NCI-H1694 treated with DMSO at 0.1 percent for 48 hours (cell line): ENCODE measurements around the gene DDRGK1.
A peak's percentile ranks its signal among the peaks of the same experiment; 100 is the strongest.

Experiments used
- DNase-seq: peaks from one replicate; lab custom pipeline; 2025; lab: John Stamatoyannopoulos, UW

Gene DDRGK1

GRCh38 chr20:3235666-3236324 is 31.3 kb upstream of the DDRGK1 start:
- DNase-seq, result no peak

GRCh38 chr20:3233991-3234498 is 29.6 kb upstream of the DDRGK1 start:
- no peak for DNase-seq

GRCh38 chr20:3233131-3233990 is 28.9 kb upstream of the DDRGK1 start:
- no peak for DNase-seq

GRCh38 chr20:3231889-3232588 is 27.6 kb upstream of the DDRGK1 start:
- no peak for DNase-seq

GRCh38 chr20:3231116-3231515 is 26.6 kb upstream of the DDRGK1 start:
- DNase-seq, result no peak

GRCh38 chr20:3229798-3230197 is 25.3 kb upstream of the DDRGK1 start:
- DNase-seq, result no peak

- DNase-seq, result no peak
Measured at GRCh38 chr20:3229158-3229557, 24.7 kb upstream of the DDRGK1 start.

GRCh38 chr20:3228750-3229032 is 24.2 kb upstream of the DDRGK1 start:
- DNase-seq, result no peak

GRCh38 chr20:3227936-3228749 is 23.7 kb upstream of the DDRGK1 start:
- no peak for DNase-seq

- DNase-seq, result no peak
Measured at GRCh38 chr20:3227506-3227905, 23.0 kb upstream of the DDRGK1 start.

GRCh38 chr20:3226864-3227263 is 22.4 kb upstream of the DDRGK1 start:
- no peak for DNase-seq

- no peak for DNase-seq
Measured at GRCh38 chr20:3226093-3226492, 21.6 kb upstream of the DDRGK1 start.

- DNase-seq, result no peak
Measured at GRCh38 chr20:3224681-3225421, 20.4 kb upstream of the DDRGK1 start.

- no peak for DNase-seq
Measured at GRCh38 chr20:3223994-3224680, 19.7 kb upstream of the DDRGK1 start.

- DNase-seq, result no peak
Measured at GRCh38 chr20:3223651-3223993, 19.1 kb upstream of the DDRGK1 start.

GRCh38 chr20:3222635-3223600 is 18.4 kb upstream of the DDRGK1 start:
- peak; percentile 34 for DNase-seq

GRCh38 chr20:3221398-3222226 is 17.1 kb upstream of the DDRGK1 start:
- DNase-seq, result no peak

- DNase-seq, result peak; percentile 24
Measured at GRCh38 chr20:3218307-3218988, 14.0 kb upstream of the DDRGK1 start.
